Fibroblast of the conjunctiva (primary cell): ENCODE data around the gene ERP27.

Experiments used
- DNase-seq: peaks from one replicate; pipeline ENCODE4 v3.0.0-alpha.2; 2010; ENCODE audit warnings: low read depth

The ERP27 gene

DNA sequence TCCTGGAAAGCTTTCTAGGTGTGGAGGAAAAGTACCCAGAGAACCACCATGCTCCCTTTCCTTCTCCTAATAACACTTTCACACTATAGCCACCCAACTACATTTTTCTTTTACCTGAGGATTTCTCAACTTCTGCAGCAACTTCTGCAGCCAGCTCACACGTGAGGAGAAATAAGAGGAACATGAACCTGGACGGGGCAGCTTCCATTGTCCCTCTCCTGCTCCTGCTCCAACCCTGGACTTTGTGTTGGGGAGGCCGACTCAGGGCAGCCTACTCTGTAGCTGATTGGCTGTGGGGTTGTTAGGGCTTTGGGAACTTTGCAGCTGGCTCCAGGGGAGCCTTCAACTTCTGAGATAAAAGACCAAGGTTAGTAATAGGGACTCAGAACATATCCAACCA, at the start of gene ERP27:
TSS of gene ERP27 (minus strand) at position 237 of the 400 bp plus-strand sequence. CDS start at position 208, 29 bp downstream.
- no peak for DNase-seq

DNA sequence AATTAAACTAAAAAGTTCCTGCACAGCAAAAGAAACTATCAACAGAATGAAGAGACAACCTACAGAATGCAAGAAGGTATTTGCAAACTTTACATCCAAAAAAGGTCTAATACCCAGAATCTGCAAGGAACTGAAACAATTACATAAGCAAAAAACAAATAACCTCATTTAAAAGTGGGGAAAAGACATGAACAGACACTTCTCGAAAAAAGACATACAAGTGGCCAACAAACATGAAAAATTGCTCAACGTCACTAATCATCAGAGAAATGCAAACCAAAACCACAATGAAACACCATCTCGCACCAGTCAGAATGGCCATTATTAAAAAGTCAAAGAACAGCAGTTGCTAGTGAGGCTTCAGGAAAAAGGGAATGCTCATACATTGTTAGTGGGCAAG, 49.7 kb upstream of the ERP27 start:
- no peak for DNase-seq

DNA sequence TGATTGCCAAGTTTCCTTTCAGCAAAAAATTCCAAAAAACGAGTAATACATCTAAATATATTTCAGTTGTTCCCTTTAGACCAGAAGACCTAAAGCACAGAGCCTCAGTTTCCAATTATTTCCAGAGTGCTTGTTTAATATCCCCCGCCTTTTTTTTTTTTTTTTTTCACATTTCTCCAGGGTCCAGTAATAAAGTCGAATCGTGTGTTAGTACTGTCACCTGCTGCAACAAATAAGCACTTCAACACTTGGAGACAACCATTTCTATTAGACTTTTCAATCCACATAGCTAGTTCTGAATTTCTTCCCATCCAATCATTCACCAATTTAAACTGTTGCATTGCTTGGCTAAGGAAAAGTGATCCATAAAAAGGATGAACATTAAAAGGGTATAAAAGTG, 48.1 kb upstream of the ERP27 start:
- no peak for DNase-seq

DNA sequence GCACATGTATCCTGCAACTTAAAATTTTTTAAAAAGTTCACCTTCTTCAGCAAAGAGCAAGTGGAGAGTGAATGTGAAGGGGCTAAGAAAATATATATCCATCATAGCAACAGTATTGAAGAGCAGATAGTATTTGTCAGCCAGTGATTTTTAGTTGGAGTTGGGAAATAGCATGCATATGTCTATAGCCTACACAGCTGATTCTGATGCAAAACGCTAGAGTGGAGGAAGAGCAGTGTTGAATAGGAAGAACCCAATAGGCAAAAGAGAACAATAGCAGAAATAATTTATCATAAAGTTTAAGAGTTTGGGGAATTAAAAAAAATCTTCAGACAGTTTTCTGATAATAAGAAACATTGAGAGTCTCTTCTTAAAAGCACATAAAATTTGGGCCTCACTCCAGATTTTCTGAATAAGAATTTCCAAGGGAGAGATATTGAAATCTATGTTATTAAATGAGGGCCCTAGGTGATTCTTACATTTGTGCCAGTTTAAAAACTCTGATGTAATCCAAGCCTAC, 46.5 kb upstream of the ERP27 start:
- no peak for DNase-seq

DNA sequence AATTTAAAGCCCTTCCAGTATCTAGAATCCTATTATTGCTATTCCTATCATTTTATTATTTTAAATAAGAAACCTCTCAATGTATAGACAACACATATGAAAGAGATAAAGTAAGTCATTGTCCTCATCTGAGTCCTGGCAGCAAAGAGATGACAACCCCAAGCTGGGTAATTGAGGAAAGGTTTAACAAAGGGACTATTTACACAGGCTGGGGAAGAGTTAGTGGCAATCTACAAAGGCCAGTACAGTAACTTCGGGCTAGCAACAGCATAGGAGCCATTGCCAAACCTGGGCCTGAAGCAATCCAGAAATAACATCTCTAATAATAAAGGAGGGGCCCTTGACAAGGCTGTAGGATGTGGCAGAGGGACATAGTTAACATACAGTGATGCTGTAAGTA, 45.7 kb upstream of the ERP27 start:
- DNase-seq = no peak

DNA sequence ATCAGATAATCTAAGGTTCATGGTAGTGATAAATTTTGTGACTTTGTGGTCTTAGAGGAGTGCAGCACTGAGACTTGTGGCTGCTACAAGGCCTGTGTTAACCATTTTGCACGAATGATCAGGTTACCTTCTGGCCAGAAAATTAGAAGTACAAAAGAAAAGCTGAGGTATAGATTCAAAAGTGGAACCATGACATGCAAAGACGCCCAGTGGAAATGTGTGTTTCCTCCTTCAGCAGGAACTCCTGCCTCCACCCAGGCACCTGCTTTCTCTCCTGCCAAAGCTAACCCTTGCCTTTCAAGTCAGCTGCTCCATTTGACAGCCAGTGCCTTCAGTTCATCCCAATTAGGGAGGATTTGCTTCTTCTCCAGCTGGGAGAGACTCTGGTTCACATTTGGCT, 44.7 kb upstream of the ERP27 start:
- DNase-seq = no peak

DNA sequence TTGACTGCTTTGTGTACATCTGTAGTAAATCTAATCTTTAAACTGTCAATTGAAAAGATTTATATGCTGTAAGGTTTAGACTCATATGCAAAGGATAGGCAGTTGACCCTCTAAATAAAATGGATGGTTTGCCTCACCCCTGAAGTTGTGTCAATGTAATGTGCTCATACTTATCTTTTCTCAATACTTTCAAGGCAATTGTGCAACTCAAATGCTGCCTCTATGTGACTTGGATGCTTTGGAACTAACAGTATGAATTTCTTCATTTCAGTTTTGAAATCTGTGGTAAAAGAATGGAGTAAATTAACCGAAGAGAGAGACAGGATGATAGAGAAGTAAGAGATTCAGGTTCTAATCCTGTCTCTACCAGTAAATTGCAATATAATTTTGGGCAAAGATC, 44.2 kb upstream of the ERP27 start:
- DNase-seq = no peak

DNA sequence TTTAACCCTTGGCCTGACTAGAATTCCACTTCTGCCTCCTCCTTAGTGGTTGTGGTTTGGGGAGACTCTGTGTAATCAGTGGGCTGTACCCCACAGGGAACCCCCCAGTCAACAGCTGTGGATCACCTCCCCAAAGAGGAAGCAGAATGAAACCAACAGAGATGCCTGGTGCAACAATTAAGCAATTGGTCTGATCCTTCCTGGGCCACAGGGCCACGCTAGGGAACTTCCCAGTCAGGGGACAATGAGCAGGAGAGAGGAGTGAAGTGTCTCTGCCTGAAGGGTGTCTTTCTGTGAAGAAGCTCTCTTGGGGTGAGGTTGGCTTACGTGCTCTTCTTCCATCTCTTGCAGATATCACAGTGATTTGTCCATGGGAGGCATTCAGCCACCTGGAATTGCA, 42.7 kb upstream of the ERP27 start:
- DNase-seq = no peak

DNA sequence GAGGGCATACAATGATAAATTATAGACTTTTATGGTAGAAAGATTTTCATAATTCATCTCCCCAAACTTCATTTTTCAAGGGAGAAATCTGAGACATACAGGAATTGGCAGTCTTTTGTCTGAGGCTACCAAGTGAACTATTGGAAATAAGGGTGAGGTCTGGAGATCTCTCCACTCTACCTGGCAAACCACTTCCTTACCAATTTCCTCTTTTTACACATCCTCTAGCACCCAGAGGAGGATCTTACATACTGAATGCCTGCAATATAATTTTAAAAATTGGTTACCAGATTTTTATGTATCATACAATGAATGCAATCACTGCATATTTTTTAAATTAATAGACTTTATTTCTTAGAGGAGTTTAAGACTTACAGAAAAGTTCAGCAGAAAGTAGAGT, 41.1 kb upstream of the ERP27 start:
- DNase-seq = no peak

DNA sequence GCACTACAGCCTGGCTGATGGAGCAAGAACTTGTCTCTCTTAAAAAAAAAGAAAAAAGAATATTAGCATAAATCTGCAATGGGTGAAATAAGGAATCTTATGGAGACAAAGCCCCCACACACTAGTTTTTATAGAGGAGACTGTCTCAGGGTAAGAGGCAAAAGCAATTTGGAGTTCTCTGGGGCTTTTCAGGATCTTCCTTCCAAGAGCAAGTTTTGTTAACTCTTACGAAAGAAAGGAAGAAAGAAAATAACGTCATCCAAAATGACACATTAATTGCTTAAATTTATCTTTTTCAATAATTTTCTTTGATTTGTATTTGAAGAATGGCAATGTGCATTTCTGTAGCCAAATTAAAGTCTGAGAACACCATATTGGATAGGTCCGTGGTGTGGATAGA, 38.3 kb upstream of the ERP27 start:
- no peak for DNase-seq

DNA sequence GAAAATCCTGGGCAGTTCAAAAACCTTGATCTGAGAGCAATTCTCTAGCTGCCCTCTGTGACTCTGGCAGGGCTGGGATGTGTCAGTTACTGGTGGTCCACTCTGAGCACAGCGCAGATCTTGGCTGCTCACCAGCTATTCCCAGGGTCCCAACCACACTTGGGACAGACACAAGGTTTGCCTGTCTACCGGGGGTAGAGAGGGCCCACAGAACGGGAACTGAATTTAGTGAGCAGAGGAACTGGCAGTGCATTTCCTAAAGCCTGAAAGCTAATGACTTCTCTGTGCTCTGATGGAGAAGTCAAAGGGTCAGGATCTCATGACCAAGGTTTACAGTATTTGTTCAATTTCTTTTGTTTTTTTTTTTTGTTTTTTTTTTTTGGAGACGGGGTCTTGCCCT, 37.1 kb upstream of the ERP27 start:
- DNase-seq = no peak

DNA sequence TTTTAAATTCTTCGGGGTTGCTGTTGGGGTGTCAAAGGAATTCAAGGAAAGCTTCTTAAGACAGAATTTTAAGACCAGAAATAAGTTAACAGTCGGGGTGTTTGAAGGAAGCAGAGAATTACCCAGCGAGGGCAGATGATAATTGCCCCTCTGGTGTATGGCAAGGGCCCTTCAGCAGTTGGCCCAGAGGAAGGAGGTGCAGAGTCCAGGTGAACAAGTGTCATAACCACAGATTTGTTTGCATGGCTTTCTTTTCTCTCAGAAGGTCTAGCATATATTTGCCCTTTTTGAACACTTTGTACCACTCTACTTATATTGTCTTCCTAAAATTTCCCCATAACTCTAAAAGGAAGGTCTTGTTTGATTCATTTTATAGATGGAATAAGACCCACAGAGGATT, 36.3 kb upstream of the ERP27 start:
- DNase-seq = no peak

DNA sequence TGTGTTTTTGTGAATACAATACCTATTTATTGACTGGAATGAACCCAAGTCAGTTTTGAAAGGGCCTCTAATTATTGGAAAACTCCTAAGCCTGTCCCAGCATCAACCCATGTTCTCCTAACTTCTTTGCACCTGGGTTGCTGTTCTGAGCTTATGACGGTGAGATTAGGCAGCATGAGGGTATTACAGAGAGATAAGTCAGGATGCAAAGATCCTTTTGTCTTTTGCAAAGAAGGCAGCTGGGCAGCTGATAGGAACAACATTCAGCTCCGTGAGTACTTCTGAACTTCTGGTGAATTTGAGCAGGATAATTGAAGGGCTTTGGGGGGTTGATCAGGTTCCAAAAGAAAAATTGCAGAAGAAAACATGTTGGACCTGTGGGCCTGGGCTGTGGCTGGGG, 34.5 kb upstream of the ERP27 start, which contains the start of gene PDE6H:
TSS of gene PDE6H (plus strand) at position 227 of the 400 bp plus-strand sequence. CDS start 4,971 bp downstream, outside the sequence.
- DNase-seq = no peak

DNA sequence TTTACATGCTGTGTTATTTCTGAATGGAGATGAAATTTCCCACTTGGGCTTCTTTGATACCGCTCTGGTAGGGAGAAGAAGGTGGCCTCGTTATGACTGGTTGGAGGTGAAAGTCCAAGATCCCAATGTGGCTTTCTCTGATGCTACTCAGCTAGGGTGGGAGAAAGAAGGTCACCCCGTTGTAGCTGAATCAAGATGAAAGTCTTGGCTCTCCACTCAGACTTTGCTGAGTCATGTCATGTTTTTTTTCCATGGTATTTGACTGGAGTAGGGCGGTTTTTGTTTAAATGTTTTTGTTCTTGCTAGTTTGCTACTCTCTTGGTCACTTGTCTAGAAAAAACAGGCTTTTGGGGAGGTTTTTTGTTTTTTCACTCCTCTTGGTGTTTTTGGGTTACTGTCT, 32.1 kb upstream of the ERP27 start:
- no peak for DNase-seq

DNA sequence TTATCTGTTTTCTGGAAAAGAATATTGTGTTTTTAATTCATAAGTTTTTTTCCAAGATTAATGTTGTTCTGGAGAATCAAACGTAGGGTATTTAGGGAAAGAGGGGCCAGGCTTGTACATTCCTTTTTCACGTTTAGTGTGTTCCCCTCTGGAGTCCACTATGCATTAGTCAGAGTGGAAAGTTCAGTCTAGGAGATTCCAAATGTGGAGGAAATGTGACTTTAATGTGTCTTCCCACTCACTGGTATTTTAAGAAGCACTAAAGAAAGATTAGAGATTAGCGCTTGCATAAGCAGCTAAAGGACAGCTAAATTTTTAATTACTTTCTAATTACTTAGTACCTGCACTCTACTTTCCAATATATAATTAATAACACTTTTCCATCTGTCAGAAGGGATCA, 30.1 kb upstream of the ERP27 start:
- no peak for DNase-seq

DNA sequence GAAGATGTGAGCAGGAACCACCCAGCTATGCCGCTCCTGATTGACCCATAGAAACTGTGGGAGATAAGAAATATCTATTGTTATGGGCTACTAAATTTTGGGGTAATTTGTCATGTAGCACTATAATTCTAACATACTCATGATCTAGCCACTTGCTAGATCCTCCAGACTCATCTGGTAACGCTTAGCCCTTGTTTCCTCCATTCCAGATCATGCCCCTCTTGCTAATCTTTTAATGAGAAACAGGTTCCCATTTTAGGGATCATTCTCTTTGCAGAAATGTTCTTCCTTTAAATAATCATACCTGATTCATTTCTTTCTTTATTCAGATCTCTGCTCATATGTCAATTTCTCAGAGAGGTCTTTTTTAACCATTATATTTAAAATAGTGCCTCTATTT, 26.9 kb upstream of the ERP27 start:
- no peak for DNase-seq

DNA sequence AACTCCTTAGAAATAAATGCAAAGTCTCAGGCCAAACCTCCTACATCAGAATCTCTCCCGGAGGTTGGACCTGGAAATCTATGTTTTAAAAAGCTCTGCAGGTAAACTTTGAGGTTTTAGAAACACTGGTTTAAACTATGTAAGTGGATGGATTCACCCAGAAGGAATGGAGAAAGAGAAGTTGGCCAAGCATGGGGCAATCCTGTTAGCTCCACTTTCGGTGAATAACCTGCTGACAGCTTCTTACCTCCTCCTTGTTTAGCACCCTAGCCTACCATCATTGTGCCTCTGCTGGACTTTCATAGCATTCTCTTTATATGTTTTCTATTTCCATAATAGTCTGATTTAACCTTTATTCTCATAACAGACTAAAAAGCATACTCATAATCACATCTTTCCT, 26.1 kb upstream of the ERP27 start:
- no peak for DNase-seq

DNA sequence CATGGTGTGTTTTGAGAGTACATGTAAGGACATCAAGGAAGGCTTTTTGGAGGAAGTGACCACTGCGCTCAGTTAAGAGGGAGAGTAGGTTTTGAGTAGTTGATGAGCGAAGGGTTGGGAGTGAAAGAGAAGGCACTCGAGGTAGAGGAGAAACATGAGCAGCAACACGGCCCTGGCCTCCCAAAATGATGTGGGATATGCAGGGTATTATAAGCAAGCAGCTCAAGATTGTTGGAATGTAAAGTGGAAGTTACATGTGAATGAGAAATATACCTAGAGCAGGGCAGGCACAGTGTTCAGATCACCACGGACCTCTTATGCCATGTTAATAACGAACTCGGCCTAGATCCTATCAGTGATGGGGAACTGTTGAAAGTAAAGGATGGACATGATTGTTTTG, 25.2 kb upstream of the ERP27 start:
- DNase-seq = no peak

DNA sequence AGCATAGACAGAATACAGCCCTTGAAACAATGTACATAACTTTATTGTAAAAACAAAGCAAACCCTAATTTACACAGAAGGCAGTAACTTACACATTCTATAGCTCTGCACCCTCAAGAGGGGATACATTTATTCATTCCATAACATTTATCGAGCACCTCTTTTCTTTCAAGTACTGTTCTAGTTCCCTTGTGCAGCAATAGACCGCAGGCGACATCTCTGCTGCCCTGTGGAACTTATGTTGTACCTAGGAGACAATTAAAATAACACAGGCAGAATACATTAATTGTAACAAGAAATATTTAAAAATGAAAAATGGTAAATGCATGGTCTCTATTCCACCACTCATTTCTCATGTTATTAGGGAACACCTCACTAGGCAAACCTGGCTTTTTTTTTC, 24.5 kb upstream of the ERP27 start:
- DNase-seq = no peak

DNA sequence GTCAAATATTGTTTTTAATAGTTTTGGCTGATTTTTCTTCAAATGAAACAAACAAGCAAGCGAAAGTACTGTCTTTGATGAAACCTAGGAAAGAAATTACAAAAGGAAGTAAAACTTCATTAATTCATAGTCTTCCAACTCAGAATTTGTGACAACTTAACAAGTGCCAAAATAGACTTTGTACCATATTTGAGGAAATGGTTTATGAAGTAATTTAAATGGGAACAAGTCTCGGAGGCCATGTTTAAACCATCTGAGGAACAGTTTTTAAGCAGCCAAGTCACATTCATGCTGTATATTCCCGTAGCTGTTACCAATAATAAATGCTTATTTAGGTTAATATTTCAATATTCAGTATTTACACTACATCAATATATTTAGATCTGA, 23.8 kb upstream of the ERP27 start:
- DNase-seq = no peak

DNA sequence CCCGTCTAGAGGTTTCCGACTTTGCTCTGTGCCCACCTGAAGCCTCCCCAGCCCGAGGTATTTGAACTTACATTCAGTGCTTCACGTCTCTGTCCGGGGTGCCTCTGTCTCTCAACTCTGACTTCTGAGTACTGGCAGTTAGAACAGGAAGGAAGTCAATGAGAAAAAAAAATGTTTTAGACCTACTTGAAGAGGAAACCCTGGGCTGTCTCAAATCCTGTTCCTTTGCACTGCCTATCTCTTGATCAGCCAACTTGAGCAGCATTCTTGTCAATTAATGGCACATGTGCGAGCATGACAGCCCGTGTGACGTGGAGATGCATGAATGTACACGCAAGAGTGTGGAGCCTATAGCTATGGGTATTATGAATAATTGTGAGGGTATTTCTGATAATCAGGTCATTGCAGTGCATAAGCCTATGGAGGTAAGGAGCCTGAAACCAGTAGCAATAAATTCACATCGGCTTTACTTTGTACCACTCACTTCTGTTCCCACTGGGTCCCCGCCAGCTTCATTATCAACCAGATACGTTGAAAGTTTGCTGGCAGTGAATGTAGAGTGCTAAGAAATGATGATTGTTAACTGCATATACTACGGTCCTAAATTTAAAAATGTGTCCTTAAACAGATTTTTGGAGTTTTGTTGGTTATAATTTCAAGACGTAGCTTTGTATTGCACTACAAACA, 23.3 kb upstream of the ERP27 start, which contains the start of gene ARHGDIB:
TSS of gene ARHGDIB (minus strand) at position 136 of the 687 bp plus-strand sequence. CDS start 10,889 bp downstream, outside the sequence.
- DNase-seq = no peak

DNA sequence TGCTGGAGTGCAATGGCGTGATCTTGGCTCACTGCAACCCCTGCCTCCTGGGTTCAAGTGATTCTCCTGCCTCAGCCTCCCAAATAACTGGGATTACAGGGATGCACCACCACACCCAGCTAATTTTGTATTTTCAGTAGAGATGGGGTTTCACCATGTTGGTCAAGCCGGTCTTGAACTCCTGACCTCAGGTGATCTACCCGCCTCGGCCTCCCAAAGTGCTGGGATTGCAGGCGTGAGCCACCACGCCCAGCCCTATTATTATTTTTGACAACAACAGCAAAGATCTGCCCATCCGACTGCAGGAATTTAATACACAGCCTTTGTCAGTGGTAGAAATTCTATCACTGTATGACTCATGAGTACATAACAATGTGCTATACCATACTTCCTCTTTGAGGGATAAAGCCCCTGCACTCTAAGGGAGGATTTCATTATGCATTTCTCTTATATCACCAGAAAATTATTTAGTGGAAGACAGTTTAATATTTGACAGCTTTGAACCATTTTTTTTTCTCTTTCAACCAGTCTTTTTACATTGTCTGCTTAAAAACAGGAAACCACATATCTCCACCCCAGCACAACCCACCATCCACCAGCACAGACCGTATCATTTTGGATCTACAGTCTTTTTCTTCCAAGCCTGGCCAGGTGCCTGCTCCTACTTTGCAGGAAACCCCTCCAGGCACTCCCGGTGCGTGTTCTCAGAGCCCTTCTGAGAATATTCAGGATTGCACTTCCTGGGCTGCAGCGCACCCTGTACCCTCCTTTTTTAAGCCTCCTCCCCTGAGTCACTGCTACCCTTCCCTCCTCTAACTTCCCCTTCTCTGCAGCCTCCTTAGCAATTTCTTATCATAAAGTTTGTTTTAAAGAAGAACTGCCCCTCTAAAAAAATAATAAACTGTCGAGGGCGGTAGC, 22.5 kb upstream of the ERP27 start:
- DNase-seq = no peak

DNA sequence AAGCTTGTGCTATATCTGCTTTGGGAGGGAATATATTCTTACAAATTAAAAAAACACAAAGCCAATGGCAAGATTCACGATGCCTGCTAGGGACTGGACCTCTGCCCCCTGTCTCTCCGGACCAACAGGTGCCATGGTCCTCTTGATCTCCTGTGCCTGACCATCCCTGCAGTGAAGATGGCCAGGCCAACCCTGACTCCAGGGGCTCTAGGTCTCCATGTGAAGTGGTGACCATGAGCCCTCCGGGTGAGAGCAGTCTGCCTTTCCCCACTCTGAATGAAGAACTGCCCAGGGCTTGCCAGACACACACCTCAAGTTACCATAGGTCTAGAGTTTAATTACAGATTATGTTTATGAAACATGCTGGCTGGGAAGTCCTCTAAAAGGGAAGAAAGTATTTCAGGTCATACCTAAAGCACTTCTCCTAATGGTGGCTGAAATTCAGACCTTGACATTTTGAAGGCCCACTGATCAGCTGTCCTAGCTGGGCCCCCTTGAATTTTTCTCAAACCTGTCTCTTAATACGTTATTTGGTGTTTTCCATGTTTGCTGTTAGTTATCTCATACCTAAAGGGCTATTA, 21.7 kb upstream of the ERP27 start:
- DNase-seq = no peak
